ENCODE data around the gene ASPHD1. TPM values are rescaled to one million over a fixed set of nuclear protein-coding genes. Genes with fewer than 3 reads are reported as not detected.
"Not testable (repeated sequence)": the region's sequence is repeated elsewhere in the genome, so short reads cannot be mapped to it uniquely, and the experiment has no call there.

The ASPHD1 gene
- total RNA-seq, 4 donors from 2014 or later, result 0.32 to 0.61 TPM; not detected in 2

DNA sequence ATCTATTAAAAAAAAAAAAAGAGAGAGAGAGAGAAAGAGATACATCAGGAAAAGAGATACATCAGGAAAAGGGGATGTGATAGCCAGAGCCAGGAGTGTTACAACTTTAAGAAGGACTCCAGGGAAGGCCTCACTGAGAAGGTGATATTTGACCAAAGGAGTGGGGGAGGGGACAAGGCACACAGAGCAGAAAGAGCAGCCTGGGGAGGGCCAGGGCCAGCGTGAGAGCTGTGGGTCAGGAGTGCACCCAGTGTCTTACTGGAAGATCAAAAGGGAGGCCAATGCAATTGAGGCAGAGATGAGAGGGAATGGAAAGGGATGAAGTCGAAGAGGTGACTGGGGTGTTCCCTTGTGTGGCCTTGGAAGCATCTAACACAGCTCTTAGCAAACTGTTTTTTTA lies 7.7 kb downstream of the ASPHD1 start:
- no peak overlapping the region for H3K4me3 ChIP-seq
- H3K4me1 ChIP-seq, result no peaks in the 10 kb centered on the region
- no peaks in the 10 kb centered on the region for H3K27me3 ChIP-seq
- TF ChIP-seq, protein P1, sequence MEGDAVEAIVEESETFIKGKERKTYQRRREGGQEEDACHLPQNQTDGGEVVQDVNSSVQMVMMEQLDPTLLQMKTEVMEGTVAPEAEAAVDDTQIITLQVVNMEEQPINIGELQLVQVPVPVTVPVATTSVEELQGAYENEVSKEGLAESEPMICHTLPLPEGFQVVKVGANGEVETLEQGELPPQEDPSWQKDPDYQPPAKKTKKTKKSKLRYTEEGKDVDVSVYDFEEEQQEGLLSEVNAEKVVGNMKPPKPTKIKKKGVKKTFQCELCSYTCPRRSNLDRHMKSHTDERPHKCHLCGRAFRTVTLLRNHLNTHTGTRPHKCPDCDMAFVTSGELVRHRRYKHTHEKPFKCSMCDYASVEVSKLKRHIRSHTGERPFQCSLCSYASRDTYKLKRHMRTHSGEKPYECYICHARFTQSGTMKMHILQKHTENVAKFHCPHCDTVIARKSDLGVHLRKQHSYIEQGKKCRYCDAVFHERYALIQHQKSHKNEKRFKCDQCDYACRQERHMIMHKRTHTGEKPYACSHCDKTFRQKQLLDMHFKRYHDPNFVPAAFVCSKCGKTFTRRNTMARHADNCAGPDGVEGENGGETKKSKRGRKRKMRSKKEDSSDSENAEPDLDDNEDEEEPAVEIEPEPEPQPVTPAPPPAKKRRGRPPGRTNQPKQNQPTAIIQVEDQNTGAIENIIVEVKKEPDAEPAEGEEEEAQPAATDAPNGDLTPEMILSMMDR (IDR thresholded peaks at IDR 0.05), result no peak
- TF ChIP-seq POLR2A (IDR thresholded peaks at IDR 0.05), result no peak
- WGBS, 2 donors, result 63 to 72% methylated on average over 2 of the region's 2 CpGs
- no peak for DNase-seq
- H3K27ac ChIP-seq, result no peak overlapping the region
- H3K36me3 ChIP-seq, result peaks cover 0 to 5% (median 0%) of the 10 kb centered on the region in 3 donors
- no peaks in the 10 kb centered on the region for H3K9me3 ChIP-seq
- intact Hi-C loops (cut with DNase I), result no loop called here

DNA sequence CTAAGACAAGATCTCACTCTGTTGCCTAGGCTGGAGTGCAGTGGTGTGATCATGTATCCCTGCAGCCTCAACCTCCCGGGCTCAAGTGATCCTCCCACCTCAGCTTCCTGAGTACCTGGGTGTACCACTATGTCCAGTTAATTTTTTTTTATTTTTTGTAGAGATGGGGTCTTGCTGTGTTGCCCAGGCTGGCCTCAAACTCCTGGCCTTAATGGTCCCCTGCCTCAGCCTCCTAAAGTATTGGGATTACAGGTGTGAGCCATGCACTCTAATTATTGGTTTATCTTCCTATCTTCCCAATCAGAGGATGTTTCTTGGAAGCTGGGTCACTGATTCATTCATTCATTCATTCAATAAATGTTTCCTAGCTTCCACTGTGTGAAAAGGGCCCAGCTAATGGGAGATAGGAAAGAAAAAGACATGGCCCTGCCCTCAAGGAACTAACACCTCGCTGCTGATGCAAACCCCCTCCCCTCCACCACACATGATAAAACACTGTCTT lies 8.5 kb downstream of the ASPHD1 start:
- Histone ChIP-seq H3K27me3 (no peaks in the 10 kb centered on the region), H3K4me3 (no peak overlapping the region), H3K27ac (no peak overlapping the region), H3K4me1 (no peaks in the 10 kb centered on the region), H3K36me3 (peaks cover 0 to 10% (median 0%) of the 10 kb centered on the region in 3 donors), H3K9me3 (no peaks in the 10 kb centered on the region)
- TF ChIP-seq, protein P1 (IDR thresholded peaks at IDR 0.05), result no peak
- DNase-seq, result no peak
- 82 to 92% methylated on average over 2 of the region's 2 CpGs for WGBS, 2 donors
- intact Hi-C loops (cut with DNase I), result no loop called here

DNA sequence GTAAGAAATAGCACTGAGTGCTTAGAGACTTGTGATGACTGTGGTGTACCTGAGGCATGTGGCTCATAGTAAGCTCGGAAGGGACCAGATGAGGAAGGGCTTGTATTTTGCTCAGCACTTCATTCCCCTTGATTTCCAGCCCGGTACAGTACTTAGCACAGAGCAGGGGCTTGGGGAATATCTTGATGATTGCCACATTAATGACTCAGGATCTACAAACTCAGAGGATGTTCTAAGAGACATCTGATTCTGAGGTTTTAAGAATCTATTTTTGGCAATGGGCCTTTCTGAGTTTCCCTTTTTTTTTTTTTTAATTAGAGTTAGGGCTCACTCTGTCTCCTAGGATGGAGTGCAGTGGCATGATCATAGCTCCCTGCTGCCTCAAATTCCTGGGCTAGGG lies 9.1 kb downstream of the ASPHD1 start:
- H3K4me1 ChIP-seq, result no peaks in the 10 kb centered on the region
- H3K36me3 ChIP-seq, result peaks cover 0 to 16% (median 0%) of the 10 kb centered on the region in 3 donors
- H3K27me3 ChIP-seq, result no peaks in the 10 kb centered on the region
- H3K27ac ChIP-seq, result no peak overlapping the region
- 67 to 86% methylated on average over 2 of the region's 2 CpGs for WGBS, 2 donors
- H3K9me3 ChIP-seq, result no peaks in the 10 kb centered on the region
- no peak for DNase-seq
- intact Hi-C loops (cut with DNase I), result no loop called here
- TF ChIP-seq, protein P1 (IDR thresholded peaks at IDR 0.05), result no peak
- TF ChIP-seq POLR2A (IDR thresholded peaks at IDR 0.05), result no peak
- H3K4me3 ChIP-seq, result no peak overlapping the region

DNA sequence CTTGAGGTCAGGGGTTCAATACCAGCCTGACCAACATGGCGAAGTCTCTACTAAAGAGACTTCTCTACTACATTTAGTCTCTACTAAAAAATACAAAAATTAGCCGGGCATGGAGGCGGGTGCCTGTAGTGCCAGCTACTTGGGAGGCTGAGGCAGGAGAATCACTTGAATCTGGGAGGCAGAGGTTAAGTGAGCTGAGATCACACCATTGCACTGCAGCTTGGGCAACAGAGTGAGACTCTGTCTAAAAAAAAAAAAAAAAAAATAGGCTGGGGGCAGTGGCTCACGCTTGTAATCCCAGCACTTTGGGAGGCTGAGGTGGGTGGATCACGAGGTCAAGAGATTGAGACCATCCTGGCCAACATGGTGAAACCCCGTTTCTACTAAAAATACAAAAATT lies 9.6 kb downstream of the ASPHD1 start:
- H3K27ac ChIP-seq; intact Hi-C loops (cut with DNase I); DNase-seq; H3K4me3 ChIP-seq; H3K4me1 ChIP-seq; H3K27me3 ChIP-seq; H3K9me3 ChIP-seq: not testable (repeated sequence)
- WGBS, 2 donors, result 75 to 81% methylated on average over 4 to 6 of the region's 6 CpGs
- H3K36me3 ChIP-seq, result peaks cover 0 to 21% (median 0%) of the 10 kb centered on the region in 3 donors

DNA sequence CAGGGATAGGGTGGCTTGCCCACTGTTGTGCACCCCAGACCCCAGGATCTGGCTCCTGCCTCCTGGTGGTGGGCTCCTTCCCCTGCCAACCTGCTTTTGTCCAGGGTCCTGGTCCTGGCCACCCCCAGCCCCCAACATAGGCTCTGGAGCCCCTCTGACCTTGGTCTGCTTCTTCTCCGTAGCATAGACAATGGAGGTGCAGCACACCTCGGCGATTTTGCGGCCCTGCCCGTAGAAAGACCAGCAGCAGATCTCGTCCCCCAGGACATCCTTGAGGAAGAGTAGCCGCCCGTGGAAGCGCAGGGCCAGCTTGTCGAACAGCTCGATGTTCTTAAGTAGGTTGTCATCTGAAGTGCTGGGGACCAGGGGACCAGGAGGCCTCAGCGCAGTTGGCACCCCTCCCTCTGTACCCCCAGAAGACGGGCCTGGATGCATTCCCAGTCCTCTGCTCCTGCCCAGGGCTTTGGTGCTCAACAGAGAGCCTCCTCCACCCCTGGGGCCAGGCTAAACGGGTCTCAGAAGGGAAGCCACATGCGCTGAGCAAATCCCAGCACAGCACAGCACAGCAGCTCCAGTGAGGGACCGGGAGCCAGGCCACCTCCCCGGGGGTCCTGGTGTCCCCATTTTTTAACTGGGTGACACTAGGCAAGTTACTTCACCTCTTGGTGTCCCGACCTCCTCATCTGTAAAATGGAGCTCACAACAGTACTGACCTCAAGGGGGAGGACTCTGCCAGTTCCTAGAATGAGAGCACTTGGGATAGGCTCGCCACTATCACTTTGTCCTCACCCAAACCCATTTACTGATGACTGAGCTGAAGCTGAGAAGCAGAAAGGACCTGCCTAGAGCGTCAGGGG lies 10.8 kb downstream of the ASPHD1 start:
- H3K27ac ChIP-seq, result no peak overlapping the region
- no peaks in the 10 kb centered on the region for H3K27me3 ChIP-seq
- H3K36me3 ChIP-seq, result peaks cover 0 to 30% (median 0%) of the 10 kb centered on the region in 3 donors

More for the DNA sequence above, 10.8 kb downstream of the ASPHD1 start:
- intact Hi-C loops (cut with DNase I), result no loop called here
- Histone ChIP-seq H3K4me1 (no peaks in the 10 kb centered on the region), H3K4me3 (no peak overlapping the region), H3K9me3 (no peaks in the 10 kb centered on the region)
- TF ChIP-seq POLR2A (IDR thresholded peaks at IDR 0.05), result no peak
- TF ChIP-seq, protein P1 (IDR thresholded peaks at IDR 0.05), result no peak
- DNase-seq, result no peak
- WGBS, 2 donors, result 86 to 89% methylated on average over 13 to 18 of the region's 20 CpGs
